NCI-H1436 (cell line): ENCODE data around the gene KLK8.

Experiments
- DNase-seq: peaks from one replicate; lab custom pipeline; 2025; lab: John Stamatoyannopoulos, UW

KLK8 gene

GRCh38 chr19:51001515-51001914 is at the start of gene KLK8:
KLK8 (minus strand) TSS chr19:51001604; CDS start chr19:51001167, 437 bp downstream.
- DNase-seq: no peak

GRCh38 chr19:51047031-51047335 is 45.6 kb upstream of the KLK8 start:
- DNase-seq: no peak

- no peak for DNase-seq
Measured at GRCh38 chr19:51044327-51044726, 42.9 kb upstream of the KLK8 start.

- no peak for DNase-seq
Measured at GRCh38 chr19:51043497-51043896, 42.1 kb upstream of the KLK8 start.

GRCh38 chr19:51040151-51040550 is 38.7 kb upstream of the KLK8 start:
- no peak for DNase-seq

- DNase-seq: no peak
Measured at GRCh38 chr19:51036519-51036918, 35.1 kb upstream of the KLK8 start.

GRCh38 chr19:51034704-51035103 is 33.3 kb upstream of the KLK8 start, which contains the start of gene KLK12:
KLK12 (minus strand) TSS chr19:51035002; CDS start chr19:51034621, 381 bp downstream.
- peak; percentile 17 for DNase-seq

GRCh38 chr19:51031880-51032225 is 30.4 kb upstream of the KLK8 start:
- DNase-seq: no peak

- DNase-seq: no peak
Measured at GRCh38 chr19:51031220-51031879, 29.9 kb upstream of the KLK8 start.

- no peak for DNase-seq
Measured at GRCh38 chr19:51030631-51031030, 29.2 kb upstream of the KLK8 start.

GRCh38 chr19:51029718-51030117 is 28.3 kb upstream of the KLK8 start:
- peak; percentile 58 for DNase-seq

- DNase-seq: no peak
Measured at GRCh38 chr19:51027873-51028272, 26.5 kb upstream of the KLK8 start.

- DNase-seq: no peak
Measured at GRCh38 chr19:51027126-51027806, 25.9 kb upstream of the KLK8 start.

- peak; percentile 84 for DNase-seq
Measured at GRCh38 chr19:51026554-51026831, 25.1 kb upstream of the KLK8 start, which contains the start of gene KLK11. KLK11 (minus strand) TSS chr19:51026616; CDS start chr19:51025631, 985 bp downstream.

- peak; percentile 23 for DNase-seq
Measured at GRCh38 chr19:51025809-51026553, 24.6 kb upstream of the KLK8 start.

GRCh38 chr19:51025401-51025800 is 24.0 kb upstream of the KLK8 start:
- no peak for DNase-seq

- DNase-seq: peak; percentile 53
Measured at GRCh38 chr19:51024924-51025323, 23.5 kb upstream of the KLK8 start.

GRCh38 chr19:51023946-51024345 is 22.5 kb upstream of the KLK8 start:
- DNase-seq: no peak

GRCh38 chr19:51022526-51022925 is 21.1 kb upstream of the KLK8 start:
- DNase-seq: no peak

- DNase-seq: peak; percentile 46
Measured at GRCh38 chr19:51020988-51021651, 19.7 kb upstream of the KLK8 start.

GRCh38 chr19:51019544-51019925 is 18.1 kb upstream of the KLK8 start, which contains the start of gene KLK10:
KLK10 (minus strand) TSS chr19:51019709; CDS start chr19:51019130, 579 bp downstream.
- no peak for DNase-seq

GRCh38 chr19:51018745-51019543 is 17.5 kb upstream of the KLK8 start:
- peak; percentile 52 for DNase-seq
